HL-60 (cell line): ENCODE results near the gene TPGS1.
A peak's percentile ranks its signal among the peaks of the same experiment; 100 is the strongest.

ENCODE experiments used
- DNase-seq, 2 experiments: peaks; one replicate each; pipeline ENCODE4 v3.0.0-alpha.2; 2010 to 2020; ENCODE audit warnings: low read depth in 1 of 2, low spot score in 1 of 2
- H3K27ac ChIP-seq: fragments of 250-450 bp; sonication (Bioruptor Pico); replicated peaks from 2 replicates; pipeline ENCODE4 v1.5.1; 2020; ENCODE audit warnings: mild to moderate bottlenecking, moderate library complexity
- H3K27me3 ChIP-seq: fragments of 250-450 bp; sonication (Bioruptor Pico); 2 replicates; pipeline ENCODE4 v1.5.1; 2021; ENCODE audit warnings: mild to moderate bottlenecking, moderate library complexity; ENCODE audit not compliant: insufficient read depth, poor library complexity, severe bottlenecking
- H3K4me3 ChIP-seq: replicated peaks from 2 replicates; pipeline ENCODE4 v1.5.1; 2011; ENCODE audit warnings: mild to moderate bottlenecking, control low read depth, low read length; ENCODE audit not compliant: insufficient read depth
- GABPA ChIP-seq: IDR thresholded peaks from 2 replicates; pipeline ENCODE4 v1.6.1; 2012; ENCODE audit warnings: low read depth
- POLR2AphosphoS5 ChIP-seq: IDR thresholded peaks from 2 replicates; pipeline ENCODE4 v1.6.1; 2012; ENCODE audit warnings: low read depth
- REST ChIP-seq: IDR thresholded peaks from 2 replicates; pipeline ENCODE4 v1.6.1; 2012; ENCODE audit warnings: low read depth; ENCODE audit not compliant: insufficient replicate concordance
- SPI1 ChIP-seq: IDR thresholded peaks from 2 replicates; pipeline ENCODE4 v1.6.1; 2012; ENCODE audit warnings: low read depth, mild to moderate bottlenecking, borderline replicate concordance
- TF ChIP-seq, protein P1 (sequence below): IDR thresholded peaks from one replicate; pipeline ENCODE4 v1.5.1; 2011; ENCODE audit warnings: low read length, control low read depth, inconsistent platforms; ENCODE audit not compliant: insufficient read depth

The TPGS1 gene

GRCh38 chr19:532561-533363, 25.5 kb downstream of the TPGS1 start:
- peak overlapping the region; percentile 79 for H3K27ac ChIP-seq
- peak overlapping the region; percentile 76 for H3K4me3 ChIP-seq
- TF ChIP-seq GABPA (no peak), SPI1 (no peak), REST (no peak), POLR2AphosphoS5 (no peak)
- TF ChIP-seq, protein P1, sequence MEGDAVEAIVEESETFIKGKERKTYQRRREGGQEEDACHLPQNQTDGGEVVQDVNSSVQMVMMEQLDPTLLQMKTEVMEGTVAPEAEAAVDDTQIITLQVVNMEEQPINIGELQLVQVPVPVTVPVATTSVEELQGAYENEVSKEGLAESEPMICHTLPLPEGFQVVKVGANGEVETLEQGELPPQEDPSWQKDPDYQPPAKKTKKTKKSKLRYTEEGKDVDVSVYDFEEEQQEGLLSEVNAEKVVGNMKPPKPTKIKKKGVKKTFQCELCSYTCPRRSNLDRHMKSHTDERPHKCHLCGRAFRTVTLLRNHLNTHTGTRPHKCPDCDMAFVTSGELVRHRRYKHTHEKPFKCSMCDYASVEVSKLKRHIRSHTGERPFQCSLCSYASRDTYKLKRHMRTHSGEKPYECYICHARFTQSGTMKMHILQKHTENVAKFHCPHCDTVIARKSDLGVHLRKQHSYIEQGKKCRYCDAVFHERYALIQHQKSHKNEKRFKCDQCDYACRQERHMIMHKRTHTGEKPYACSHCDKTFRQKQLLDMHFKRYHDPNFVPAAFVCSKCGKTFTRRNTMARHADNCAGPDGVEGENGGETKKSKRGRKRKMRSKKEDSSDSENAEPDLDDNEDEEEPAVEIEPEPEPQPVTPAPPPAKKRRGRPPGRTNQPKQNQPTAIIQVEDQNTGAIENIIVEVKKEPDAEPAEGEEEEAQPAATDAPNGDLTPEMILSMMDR, result peak; percentile 28
- peak in 1 of 2 experiments; percentile 64 for DNase-seq
- H3K27me3 ChIP-seq, result no peaks in the 10 kb centered on the region

- no peak for DNase-seq
- H3K4me3 ChIP-seq, result peak overlapping the region; percentile 76
- peak overlapping the region; percentile 79 for H3K27ac ChIP-seq
- no peaks in the 10 kb centered on the region for H3K27me3 ChIP-seq
- no peak for TF ChIP-seq POLR2AphosphoS5
- TF ChIP-seq REST, result no peak
- no peak for TF ChIP-seq GABPA
- TF ChIP-seq, protein P1, result no peak
- no peak for TF ChIP-seq SPI1
Measured at GRCh38 chr19:533364-534058, 26.2 kb downstream of the TPGS1 start.

GRCh38 chr19:534088-534487, 26.8 kb downstream of the TPGS1 start:
- no peaks in the 10 kb centered on the region for H3K27me3 ChIP-seq
- no peak overlapping the region for H3K4me3 ChIP-seq
- H3K27ac ChIP-seq, result no peak overlapping the region
- no peak for DNase-seq
- TF ChIP-seq REST, result no peak
- TF ChIP-seq SPI1, result no peak
- TF ChIP-seq GABPA, result no peak
- no peak for TF ChIP-seq POLR2AphosphoS5
- TF ChIP-seq, protein P1, result no peak
